OCI-LY7 (cell line): ENCODE data around the gene C16orf74. TPM values are rescaled to one million over a fixed set of nuclear protein-coding genes. Genes with fewer than 3 reads are reported as not detected.

Source experiments
- BruUV-seq: library from RNA; stranded (reverse); fragments of 400-500 nt; replicated peaks from 2 replicates; lab custom pipeline; 2021; lab: Mats Ljungman, UMichigan
- CTCF ChIA-PET: fragments of 300-600 bp; sonication (Branson Sonifier 250); formaldehyde crosslinking; loops from one replicate; lab custom pipeline; 2022; ENCODE audit warnings: antibody characterized with exemption; ENCODE audit not compliant: unreplicated experiment; lab: Charles Lee
- POLR2A ChIA-PET: fragments of 300-600 bp; sonication (Branson Sonifier 250); formaldehyde crosslinking; loops from one replicate; lab custom pipeline; 2022; ENCODE audit warnings: antibody characterized with exemption; lab: Charles Lee
- DNase-seq: peaks from one replicate; pipeline ENCODE4 v3.0.0-alpha.2; 2015; ENCODE audit warnings: low spot score
- H2AFZ ChIP-seq: fragments of 200-600 bp; sonication (generic), shearing (Covaris generic); 2 replicates; pipeline ENCODE4 v1.6.1; 2014; ENCODE audit warnings: mild to moderate bottlenecking, antibody characterized with exemption, low read length, moderate library complexity
- H3K27ac ChIP-seq: fragments of 200-600 bp; sonication (generic); 2 replicates; pipeline ENCODE4 v1.5.1; 2014; ENCODE audit warnings: mixed run types, low read depth, mild to moderate bottlenecking, moderate library complexity, low read length, inconsistent platforms; ENCODE audit not compliant: poor library complexity, severe bottlenecking
- H3K36me3 ChIP-seq: fragments of 200-600 bp; sonication (generic); 2 replicates; pipeline ENCODE4 v1.6.1; 2014; ENCODE audit warnings: mild to moderate bottlenecking, antibody characterized with exemption, low read length, moderate library complexity, mixed read lengths; ENCODE audit not compliant: insufficient read depth
- H3K4me1 ChIP-seq: fragments of 200-600 bp; sonication (generic); 2 replicates; pipeline ENCODE4 v1.5.1; 2014; ENCODE audit warnings: mild to moderate bottlenecking, low read length; ENCODE audit not compliant: insufficient read depth, poor library complexity, severe bottlenecking
- H3K4me2 ChIP-seq: fragments of 200-600 bp; sonication (generic); 2 replicates; pipeline ENCODE4 v1.6.1; 2014; ENCODE audit warnings: mild to moderate bottlenecking, low read length
- H3K4me3 ChIP-seq: fragments of 200-600 bp; sonication (generic); 2 replicates; pipeline ENCODE4 v1.5.1; 2014; ENCODE audit warnings: mild to moderate bottlenecking, low read depth, low read length; ENCODE audit not compliant: poor library complexity, severe bottlenecking
- H3K79me2 ChIP-seq: fragments of 200-600 bp; sonication (generic); 2 replicates; pipeline ENCODE4 v1.6.1; 2016; ENCODE audit warnings: low read depth, mild to moderate bottlenecking, low read length, moderate library complexity, mixed read lengths; ENCODE audit not compliant: insufficient read depth
- H3K9me2 ChIP-seq: fragments of 200-600 bp; sonication (generic); 2 replicates; pipeline ENCODE4 v1.6.1; 2016; ENCODE audit warnings: mild to moderate bottlenecking, low read length, mixed read lengths; ENCODE audit not compliant: insufficient read depth
- H3K9me3 ChIP-seq: fragments of 200-600 bp; sonication (generic); 2 replicates; pipeline ENCODE4 v1.6.1; 2014; ENCODE audit warnings: mild to moderate bottlenecking, mixed run types, low read length, mixed read lengths
- H4K20me1 ChIP-seq: fragments of 200-600 bp; sonication (generic); 2 replicates; pipeline ENCODE4 v1.6.1; 2014; ENCODE audit warnings: mild to moderate bottlenecking, antibody characterized with exemption, low read length, moderate library complexity, mixed read lengths; ENCODE audit not compliant: insufficient read depth
- CTCF ChIP-seq: fragments of 200-600 bp; sonication (generic); conservative IDR thresholded peaks from 2 replicates; pipeline ENCODE4 v1.5.1; 2014; ENCODE audit warnings: mild to moderate bottlenecking, antibody characterized with exemption, low read length, moderate library complexity, mixed read lengths
- EZH2phosphoT487 ChIP-seq: fragments of 200-600 bp; sonication (generic); IDR thresholded peaks from 2 replicates; pipeline ENCODE4 v1.6.1; 2018; ENCODE audit warnings: low read depth, borderline replicate concordance, mild to moderate bottlenecking, mixed run types, antibody characterized with exemption, low read length, moderate library complexity, mixed read lengths
- intact Hi-C: fragments of 100-400 bp; cut with micrococcal nuclease; formaldehyde crosslinking; loops from one replicate; pipeline ENCODE4 v1.10.0; 2022; ENCODE audit not compliant: unreplicated experiment
- total RNA-seq, 2 experiments: library from RNA; depleted of rRNA in 1 of 2; stranded (reverse); fragments of >200 nt in 1 of 2; shearing (Covaris generic) in 1 of 2; gene quantifications; 2 replicates each; pipeline ENCODE4 v1.2.3, GENCODE V29; 2014 to 2022

Gene C16orf74
- total RNA-seq, 2 experiments from 2014 or later: 6.8 to 9.7 TPM

- no TSS peak for BruUV-seq
- Histone ChIP-seq H3K4me3 (peak overlapping the region; percentile 58), H3K79me2 (no peaks in the 10 kb centered on the region), H3K36me3 (no peaks in the 10 kb centered on the region), H3K4me2 (peak overlapping the region; percentile 92), H3K9me2 (no peaks in the 10 kb centered on the region), H2AFZ (peak overlapping the region; percentile 37; the same call in 1 of the 2 replicates), H4K20me1 (no peaks in the 10 kb centered on the region), H3K4me1 (peaks cover 96% of the 10 kb centered on the region), H3K27ac (peak overlapping the region; percentile 90), H3K9me3 (no peaks in the 10 kb centered on the region)
- DNase-seq: peak; percentile 64
- ChIA-PET CTCF (no interaction called here), POLR2A (interaction anchor here (2.1 kb wide), 1 partner anchor 21 kb away, joined by 9 read pairs; no protein-coding TSS in a partner anchor)
- intact Hi-C loops: loop anchor here (2.0 to 10.0 kb wide), 3 partner anchors 71 to 453 kb away; no protein-coding TSS in a partner anchor
- no peak for TF ChIP-seq CTCF
- TF ChIP-seq EZH2phosphoT487: no peak
Measured at GRCh38 chr16:85757341-85757822, 6.5 kb upstream of the C16orf74 start.

GRCh38 chr16:85755929-85756768 lies 5.3 kb upstream of the C16orf74 start:
- H3K9me3 ChIP-seq: no peaks in the 10 kb centered on the region
- no peaks in the 10 kb centered on the region for H3K36me3 ChIP-seq
- POLR2A ChIA-PET: interaction anchor here (0.6 to 2.1 kb wide), 5 partner anchors 9 to 71 kb away, joined by 3 to 11 read pairs (median 3); no protein-coding TSS in a partner anchor
- H3K4me2 ChIP-seq: peak overlapping the region; percentile 92
- CTCF ChIA-PET: interaction anchor here (0.5 to 1.7 kb wide), 5 partner anchors 19 to 314 kb away, joined by 3 to 19 read pairs (median 5); no protein-coding TSS in a partner anchor
- no peaks in the 10 kb centered on the region for H3K79me2 ChIP-seq
- H3K4me1 ChIP-seq: peaks cover 96% of the 10 kb centered on the region
- DNase-seq: peak; percentile 83
- BruUV-seq: no TSS peak
- H3K4me3 ChIP-seq: peak overlapping the region; percentile 58
- peak overlapping the region; percentile 53; the same call in 1 of the 2 replicates for H2AFZ ChIP-seq
- TF ChIP-seq CTCF: peak; percentile 34; the same call in 1 of the 2 replicates
- no peak for TF ChIP-seq EZH2phosphoT487
- intact Hi-C loops: loop anchor here (1.0 to 10.0 kb wide), 4 partner anchors 21 to 451 kb away; no protein-coding TSS in a partner anchor
- no peaks in the 10 kb centered on the region for H3K9me2 ChIP-seq
- H4K20me1 ChIP-seq: no peaks in the 10 kb centered on the region
- H3K27ac ChIP-seq: peak overlapping the region; percentile 90
